Left lobe of liver (tissue), 2 donors: ENCODE results near the gene CDKN3. TPM values are rescaled to one million over a fixed set of nuclear protein-coding genes. Genes with fewer than 3 reads are reported as not detected.
A peak's percentile ranks its signal among the peaks of the same experiment; 100 is the strongest.
"Not testable (repeated sequence)": the region's sequence is repeated elsewhere in the genome, so short reads cannot be mapped to it uniquely, and the experiment has no call there.

ENCODE experiments used
- ATAC-seq: fragments of 200-7000 bp; cut with Tn5 transposase; one replicate; pipeline ENCODE4 v1.9.1; 2020; ENCODE audit warnings: mild to moderate bottlenecking, moderate library complexity
- DNase-seq: peaks from one replicate; pipeline ENCODE4 v3.0.0-alpha.2; 2020; ENCODE audit warnings: low spot score
- total RNA-seq: library from RNA; stranded (reverse); gene quantifications from one replicate; pipeline ENCODE4 v1.2.1, GENCODE V29; 2021
- donor health status: DM: no; HTN: no; CAD: no; lungs with moderate emphysema.
- donor health status: DM: no; HTN: yes; CAD: no.

The CDKN3 gene
- total RNA-seq, 1 donor from 2014 or later = 0.58 TPM

GRCh38 chr14:54369343-54369742 lies 27.5 kb upstream of the CDKN3 start:
- DNase-seq (no peak), ATAC-seq (no peak)

- ATAC-seq = no peak
- no peak for DNase-seq
These were observed 26.2 kb upstream of the CDKN3 start for GRCh38 chr14:54370323-54371198.

GRCh38 chr14:54374117-54374884 lies 22.5 kb upstream of the CDKN3 start:
- ATAC-seq (no peak), DNase-seq (no peak)

- DNase-seq (no peak), ATAC-seq (no peak)
These were observed 19.3 kb upstream of the CDKN3 start for GRCh38 chr14:54377501-54377900.

- DNase-seq, ATAC-seq: not testable (repeated sequence)
These were observed 17.9 kb upstream of the CDKN3 start for GRCh38 chr14:54378893-54379292.

GRCh38 chr14:54380558-54380957 lies 16.2 kb upstream of the CDKN3 start:
- not testable (repeated sequence) for DNase-seq, ATAC-seq

GRCh38 chr14:54381821-54382220 lies 15.0 kb upstream of the CDKN3 start:
- ATAC-seq (no peak), DNase-seq (no peak)

GRCh38 chr14:54383835-54384234 lies 13.0 kb upstream of the CDKN3 start:
- DNase-seq = no peak
- no peak for ATAC-seq

GRCh38 chr14:54385556-54385955 lies 11.3 kb upstream of the CDKN3 start:
- ATAC-seq (no peak), DNase-seq (no peak)

- DNase-seq (no peak), ATAC-seq (peak; percentile 44)
These were observed 9.5 kb upstream of the CDKN3 start for GRCh38 chr14:54387328-54387727.

GRCh38 chr14:54392131-54392859 lies 4.5 kb upstream of the CDKN3 start:
- no peak for DNase-seq
- no peak for ATAC-seq

- not testable (repeated sequence) for DNase-seq
These were observed 3.6 kb upstream of the CDKN3 start for GRCh38 chr14:54392986-54393884.

GRCh38 chr14:54394596-54394995 lies 2.2 kb upstream of the CDKN3 start:
- DNase-seq (no peak), ATAC-seq (no peak)

More at GRCh38 chr14:54392986-54393884, 3.6 kb upstream of the CDKN3 start:
- ATAC-seq = not testable (repeated sequence)

GRCh38 chr14:54395284-54395683 lies 1.5 kb upstream of the CDKN3 start:
- ATAC-seq (no peak), DNase-seq (no peak)

GRCh38 chr14:54395716-54396115 lies 1.1 kb upstream of the CDKN3 start:
- ATAC-seq (no peak), DNase-seq (no peak)

GRCh38 chr14:54396183-54396492 lies 669 bp upstream of the CDKN3 start:
- ATAC-seq (no peak), DNase-seq (no peak)

- ATAC-seq (no peak), DNase-seq (no peak)
These were observed 2.8 kb downstream of the CDKN3 start for GRCh38 chr14:54399560-54399959.

GRCh38 chr14:54403401-54404005 lies 6.7 kb downstream of the CDKN3 start:
- not testable (repeated sequence) for DNase-seq, ATAC-seq

GRCh38 chr14:54410215-54410614 lies 13.4 kb downstream of the CDKN3 start:
- no peak for DNase-seq
- no peak for ATAC-seq

GRCh38 chr14:54411371-54411770 lies 14.6 kb downstream of the CDKN3 start:
- no peak for ATAC-seq
- DNase-seq = no peak
